ENCODE results near the gene ADGRG6.

The ADGRG6 gene

DNA sequence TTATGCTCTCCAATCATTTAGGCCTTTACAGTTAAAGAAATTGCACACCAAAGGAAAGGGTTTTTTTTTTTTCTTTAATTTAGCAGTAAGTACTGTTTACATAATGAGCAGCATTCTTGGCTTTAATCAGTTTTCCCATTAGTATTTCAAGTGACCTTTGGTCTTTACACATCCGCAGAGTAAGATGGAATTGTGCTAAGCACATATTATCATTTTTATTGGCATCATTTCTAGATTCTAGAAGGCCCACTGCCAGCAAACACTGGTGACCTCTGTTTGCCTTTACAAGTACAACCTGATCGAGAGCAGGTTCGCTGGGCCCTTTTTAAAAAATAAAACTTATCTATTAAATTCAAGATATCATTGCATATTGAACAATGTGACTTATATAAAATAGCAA lies 104.3 kb downstream of the ADGRG6 start:
- H3K4me3 ChIP-seq (ENCODE audit: control insufficient read depth, low read depth, low read length): no peak overlapping the region
- TF ChIP-seq, protein P1, sequence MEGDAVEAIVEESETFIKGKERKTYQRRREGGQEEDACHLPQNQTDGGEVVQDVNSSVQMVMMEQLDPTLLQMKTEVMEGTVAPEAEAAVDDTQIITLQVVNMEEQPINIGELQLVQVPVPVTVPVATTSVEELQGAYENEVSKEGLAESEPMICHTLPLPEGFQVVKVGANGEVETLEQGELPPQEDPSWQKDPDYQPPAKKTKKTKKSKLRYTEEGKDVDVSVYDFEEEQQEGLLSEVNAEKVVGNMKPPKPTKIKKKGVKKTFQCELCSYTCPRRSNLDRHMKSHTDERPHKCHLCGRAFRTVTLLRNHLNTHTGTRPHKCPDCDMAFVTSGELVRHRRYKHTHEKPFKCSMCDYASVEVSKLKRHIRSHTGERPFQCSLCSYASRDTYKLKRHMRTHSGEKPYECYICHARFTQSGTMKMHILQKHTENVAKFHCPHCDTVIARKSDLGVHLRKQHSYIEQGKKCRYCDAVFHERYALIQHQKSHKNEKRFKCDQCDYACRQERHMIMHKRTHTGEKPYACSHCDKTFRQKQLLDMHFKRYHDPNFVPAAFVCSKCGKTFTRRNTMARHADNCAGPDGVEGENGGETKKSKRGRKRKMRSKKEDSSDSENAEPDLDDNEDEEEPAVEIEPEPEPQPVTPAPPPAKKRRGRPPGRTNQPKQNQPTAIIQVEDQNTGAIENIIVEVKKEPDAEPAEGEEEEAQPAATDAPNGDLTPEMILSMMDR (conservative IDR thresholded peaks at IDR 0.05; ENCODE audit: control insufficient read depth, insufficient read depth, low read depth, low read length): no peak
- DNase-seq (ENCODE audit: low read depth): no peak

DNA sequence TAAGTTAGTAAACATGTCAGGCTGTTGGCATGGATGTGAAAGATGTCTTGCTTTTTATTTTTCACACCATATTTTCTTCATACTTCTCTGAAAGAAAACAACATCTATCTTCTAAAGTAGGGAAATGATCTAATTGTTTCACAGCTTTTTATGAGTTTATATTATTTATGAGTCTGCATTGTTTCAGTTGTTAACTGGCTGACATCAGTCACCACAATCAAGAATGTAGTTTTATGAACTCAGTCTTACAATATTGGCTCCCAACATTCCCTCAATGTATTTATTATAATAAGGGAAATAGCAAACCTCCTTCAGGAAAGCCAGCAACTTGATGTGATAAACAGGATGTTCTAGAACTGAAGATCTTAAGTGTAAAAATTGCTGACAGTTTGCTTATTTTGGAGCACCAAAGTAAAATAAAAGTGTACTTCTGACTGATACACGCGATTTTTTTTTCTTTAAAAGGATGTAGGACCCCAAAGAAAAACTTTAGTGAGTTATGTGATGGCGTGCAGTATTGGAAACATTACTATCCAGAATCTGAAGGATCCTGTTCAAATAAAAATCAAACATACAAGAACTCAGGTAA lies 106.0 kb downstream of the ADGRG6 start:
- H3K4me3 ChIP-seq (ENCODE audit: control insufficient read depth, low read depth, low read length): no peak overlapping the region
- no peak for DNase-seq (ENCODE audit: low read depth)
- TF ChIP-seq, protein P1 (conservative IDR thresholded peaks at IDR 0.05; ENCODE audit: control insufficient read depth, insufficient read depth, low read depth, low read length): no peak

DNA sequence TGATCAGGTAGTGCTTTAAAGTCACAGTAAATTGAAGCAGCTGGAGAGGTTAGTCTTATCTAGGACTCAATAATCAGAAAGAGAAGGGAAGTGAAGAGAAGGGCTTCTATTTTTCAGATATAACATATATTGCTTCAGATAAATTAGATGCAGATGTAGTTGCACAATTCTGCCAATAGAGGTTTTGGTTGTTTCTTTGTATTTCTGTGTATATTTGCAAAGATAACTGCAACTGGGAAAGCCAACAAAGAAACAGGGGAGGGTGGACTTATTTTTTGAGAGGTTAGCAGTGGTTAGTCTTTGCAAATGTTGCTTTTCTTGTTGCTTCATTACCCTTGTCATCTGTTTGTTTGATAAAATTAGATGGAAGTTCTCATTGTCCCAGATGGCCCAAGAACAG lies 106.6 kb downstream of the ADGRG6 start:
- DNase-seq (ENCODE audit: low read depth): peak; percentile 42
- H3K4me3 ChIP-seq (ENCODE audit: control insufficient read depth, low read depth, low read length): no peak overlapping the region
- TF ChIP-seq, protein P1 (conservative IDR thresholded peaks at IDR 0.05; ENCODE audit: control insufficient read depth, insufficient read depth, low read depth, low read length): peak; percentile 36

DNA sequence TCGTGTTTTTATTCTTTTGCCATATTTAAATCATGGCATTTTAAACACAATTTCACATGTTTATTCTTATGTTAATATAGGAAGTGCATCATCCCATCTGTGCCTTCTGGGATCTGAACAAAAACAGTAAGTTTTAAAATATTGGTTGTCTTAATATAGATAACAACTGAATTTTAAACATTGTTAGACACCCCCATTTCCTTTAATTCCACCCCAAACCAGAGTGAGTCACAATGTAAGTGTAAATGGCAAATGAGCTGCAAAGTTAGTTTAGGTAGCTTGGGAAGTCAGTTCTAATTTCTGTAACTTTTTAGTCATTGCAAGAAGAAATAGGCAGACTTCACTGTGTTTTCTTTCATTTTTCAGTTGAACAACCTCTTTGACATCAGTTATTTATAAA lies 108.0 kb downstream of the ADGRG6 start:
- no peak for DNase-seq (ENCODE audit: low read depth)
- H3K4me3 ChIP-seq (ENCODE audit: control insufficient read depth, low read depth, low read length): no peak overlapping the region
- TF ChIP-seq, protein P1 (conservative IDR thresholded peaks at IDR 0.05; ENCODE audit: control insufficient read depth, insufficient read depth, low read depth, low read length): no peak

DNA sequence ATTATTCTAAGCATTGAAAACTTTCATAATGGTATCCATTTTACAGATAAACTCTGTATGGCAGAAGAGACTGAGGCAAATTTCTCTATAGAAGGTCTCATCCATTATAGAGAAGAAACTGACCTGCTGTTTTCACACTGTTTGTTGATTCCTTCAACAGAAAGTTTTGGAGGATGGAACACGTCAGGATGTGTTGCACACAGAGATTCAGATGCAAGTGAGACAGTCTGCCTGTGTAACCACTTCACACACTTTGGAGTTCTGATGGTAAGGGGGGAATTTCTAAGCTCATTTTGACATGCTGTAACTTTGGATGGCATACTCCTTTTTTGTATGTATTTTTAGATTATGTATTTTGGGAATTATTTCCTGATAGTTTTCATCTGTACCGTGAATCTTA lies 109.3 kb downstream of the ADGRG6 start:
- TF ChIP-seq, protein P1 (conservative IDR thresholded peaks at IDR 0.05; ENCODE audit: control insufficient read depth, insufficient read depth, low read depth, low read length): no peak
- DNase-seq (ENCODE audit: low read depth): no peak
- no peak overlapping the region for H3K4me3 ChIP-seq (ENCODE audit: control insufficient read depth, low read depth, low read length)

DNA sequence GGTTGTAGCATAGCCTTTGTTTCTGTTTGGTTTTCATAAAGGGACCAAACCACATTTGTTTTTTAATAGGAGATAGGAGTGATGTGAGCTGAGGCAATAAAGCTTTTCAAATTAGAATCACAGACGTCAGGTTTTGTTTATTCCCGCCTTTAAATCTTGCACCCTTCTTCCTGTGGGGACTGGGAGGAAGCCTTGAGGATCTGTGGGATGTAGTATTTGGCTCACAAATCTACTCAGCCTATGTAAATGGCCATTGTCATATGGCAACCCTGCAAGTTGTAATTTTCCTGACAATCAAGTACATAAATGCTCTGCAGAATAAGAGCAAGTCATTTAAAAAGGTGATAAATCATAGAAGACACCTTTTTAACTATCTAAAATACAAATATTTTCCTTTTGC lies 110.4 kb downstream of the ADGRG6 start:
- no peak for DNase-seq (ENCODE audit: low read depth)
- TF ChIP-seq, protein P1 (conservative IDR thresholded peaks at IDR 0.05; ENCODE audit: control insufficient read depth, insufficient read depth, low read depth, low read length): no peak

DNA sequence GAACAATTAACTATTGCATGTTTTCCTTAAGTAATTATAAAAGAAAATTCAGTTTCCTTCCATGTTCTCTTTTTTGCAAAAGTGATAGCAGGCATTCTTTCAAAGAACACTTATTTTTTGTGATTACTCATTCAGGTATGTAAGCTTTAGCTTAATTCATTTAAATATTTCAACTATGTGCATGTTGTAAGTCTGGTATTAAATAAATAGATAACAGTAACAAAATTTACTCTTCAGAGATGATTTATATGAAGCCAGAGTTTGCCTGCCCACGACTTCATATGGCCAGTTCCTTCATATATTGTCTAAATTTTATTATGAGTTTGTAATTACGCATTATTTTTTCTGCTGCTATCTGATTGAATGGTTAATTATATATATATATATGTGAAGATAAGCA lies 110.9 kb downstream of the ADGRG6 start:
- TF ChIP-seq, protein P1 (conservative IDR thresholded peaks at IDR 0.05; ENCODE audit: control insufficient read depth, insufficient read depth, low read depth, low read length): no peak

More for the DNA sequence above, 110.4 kb downstream of the ADGRG6 start:
- no peak overlapping the region for H3K4me3 ChIP-seq (ENCODE audit: control insufficient read depth, low read depth, low read length)

More for the DNA sequence above, 110.9 kb downstream of the ADGRG6 start:
- no peak for DNase-seq (ENCODE audit: low read depth)
- H3K4me3 ChIP-seq (ENCODE audit: control insufficient read depth, low read depth, low read length): no peak overlapping the region
